Measurements from ENCODE around the gene XPO6.

The XPO6 gene

DNA sequence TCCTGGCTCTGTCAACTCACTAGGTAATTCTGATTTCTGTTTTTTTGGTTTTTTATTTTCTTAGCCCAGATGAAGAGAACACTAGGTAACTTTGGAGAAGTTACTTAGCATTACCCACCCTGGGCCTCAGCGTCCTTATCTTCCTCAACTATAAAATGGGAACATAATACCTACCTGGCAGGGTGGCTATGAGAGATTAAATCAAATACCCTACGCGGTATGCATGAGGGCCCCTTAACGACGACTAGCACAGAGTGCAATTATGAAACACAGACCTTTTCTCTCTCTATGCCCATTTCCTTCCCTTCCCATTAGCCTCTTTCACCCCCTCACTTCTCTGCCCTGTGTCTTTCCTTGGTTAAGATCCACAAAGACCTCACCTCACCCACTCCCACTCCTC, 11.1 kb downstream of the XPO6 start:
- Mint-ChIP-seq H3K4me1 (ENCODE audit: low read depth) (peaks cover 52% of the 10 kb centered on the region), H3K9me3 (ENCODE audit: low read depth) (no peaks in the 10 kb centered on the region), H3K36me3 (peaks cover 13% of the 10 kb centered on the region), H3K4me3 (peak overlapping the region; percentile 33), H3K27ac (peak overlapping the region; percentile 86), H3K27me3 (no peaks in the 10 kb centered on the region)

DNA sequence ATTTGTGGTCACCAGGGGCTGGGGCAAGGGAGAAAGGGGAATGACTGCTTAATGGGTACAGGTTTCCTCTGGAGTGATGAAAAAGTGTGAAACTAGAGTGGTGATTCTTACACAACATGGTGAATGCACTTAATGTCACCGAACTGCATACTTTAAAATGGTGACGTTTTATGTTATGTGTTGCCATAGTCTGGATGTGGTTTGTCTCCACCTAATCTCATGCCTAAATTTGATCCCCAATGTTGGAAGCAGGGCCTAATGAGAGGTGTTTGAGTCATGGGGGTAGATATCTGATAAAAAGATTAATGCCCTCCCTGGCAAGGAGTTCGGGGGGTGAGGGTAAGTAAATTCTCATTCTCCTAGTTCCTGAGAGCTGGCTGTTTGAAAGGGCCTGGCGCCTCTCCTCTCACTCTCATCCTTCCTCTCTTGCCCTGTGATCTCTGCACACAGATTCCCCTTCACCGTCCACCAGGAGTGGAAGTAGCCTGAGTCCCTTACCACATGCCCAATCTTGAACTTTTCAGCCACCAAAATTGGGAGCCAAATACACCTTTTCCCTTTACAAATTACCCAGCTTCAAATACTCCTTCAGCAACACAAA, 15.3 kb downstream of the XPO6 start:
- Mint-ChIP-seq H3K27ac (peak overlapping the region; percentile 97), H3K9me3 (ENCODE audit: low read depth) (no peaks in the 10 kb centered on the region), H3K27me3 (no peaks in the 10 kb centered on the region), H3K36me3 (peaks cover 16% of the 10 kb centered on the region), H3K4me1 (ENCODE audit: low read depth) (peaks cover 80% of the 10 kb centered on the region), H3K4me3 (peak overlapping the region; percentile 27)

DNA sequence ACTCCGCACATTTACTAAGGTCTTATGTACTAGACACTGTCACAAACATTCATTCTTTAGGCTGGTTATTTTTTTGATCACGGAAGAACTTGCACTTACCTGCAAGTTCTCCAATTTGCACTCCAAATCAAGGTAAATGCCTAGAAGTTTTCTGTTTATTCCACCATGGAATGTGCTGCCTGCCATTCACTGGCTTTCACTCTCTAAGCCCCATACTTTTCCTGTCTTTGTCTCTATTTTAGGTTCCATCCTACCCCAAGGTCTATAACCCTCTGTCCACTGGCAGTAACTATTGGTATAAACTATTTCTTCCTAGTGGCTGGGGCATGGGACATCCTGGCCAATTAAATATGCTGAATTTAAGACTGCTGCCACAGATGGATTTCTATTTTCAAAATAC, 15.9 kb downstream of the XPO6 start:
- Mint-ChIP-seq H3K27me3 (no peaks in the 10 kb centered on the region), H3K4me1 (ENCODE audit: low read depth) (peaks cover 79% of the 10 kb centered on the region), H3K9me3 (ENCODE audit: low read depth) (no peaks in the 10 kb centered on the region), H3K27ac (peak overlapping the region; percentile 97), H3K36me3 (peaks cover 12% of the 10 kb centered on the region), H3K4me3 (peak overlapping the region; percentile 7)

- Mint-ChIP-seq H3K4me3 (peak overlapping the region; percentile 79), H3K27me3 (no peaks in the 10 kb centered on the region), H3K4me1 (ENCODE audit: low read depth) (peaks cover 88% of the 10 kb centered on the region), H3K27ac (peak overlapping the region; percentile 97), H3K9me3 (ENCODE audit: low read depth) (no peaks in the 10 kb centered on the region), H3K36me3 (peaks cover 10% of the 10 kb centered on the region)
These were observed 18.0 kb downstream of the XPO6 start for GRCh38 chr16:28193530-28194423.

DNA sequence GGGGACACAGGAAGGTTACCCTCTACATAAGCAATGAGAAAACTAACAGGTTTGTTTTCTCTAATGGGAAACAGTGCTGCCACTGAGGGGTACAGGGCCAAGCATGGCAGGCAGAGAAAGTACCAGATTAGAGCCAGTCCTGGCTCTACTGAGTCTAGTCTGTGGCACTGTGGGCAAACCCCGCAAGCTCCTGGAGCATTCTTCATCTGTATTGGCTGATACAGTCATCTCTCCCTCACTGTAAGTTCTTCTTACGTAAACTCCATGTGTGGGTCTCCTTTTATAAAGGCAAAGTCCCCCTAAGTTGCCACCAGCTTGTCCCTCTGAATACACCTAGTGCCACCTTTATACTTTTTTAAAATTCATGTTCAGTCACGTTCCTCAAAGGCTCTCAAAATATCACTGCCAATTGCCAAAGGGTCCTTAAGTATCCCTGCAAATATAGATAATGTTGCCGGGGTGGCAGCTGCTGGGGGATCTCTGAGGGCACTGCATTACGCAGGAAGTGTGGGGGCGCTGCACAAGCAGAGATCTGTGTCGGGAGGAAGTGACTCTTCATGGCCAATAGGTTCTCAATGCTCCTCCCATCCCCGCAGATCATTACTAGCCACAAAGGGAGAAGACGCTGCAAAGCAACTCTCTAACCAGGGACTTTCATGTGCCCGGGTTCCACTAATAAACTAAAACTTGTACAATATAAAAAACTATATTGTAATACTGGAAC, 18.8 kb downstream of the XPO6 start:
- Mint-ChIP-seq H3K4me3 (peak overlapping the region; percentile 79), H3K36me3 (peaks cover 10% of the 10 kb centered on the region), H3K4me1 (ENCODE audit: low read depth) (peaks cover 94% of the 10 kb centered on the region), H3K27ac (peak overlapping the region; percentile 97), H3K27me3 (no peaks in the 10 kb centered on the region), H3K9me3 (ENCODE audit: low read depth) (no peaks in the 10 kb centered on the region)

DNA sequence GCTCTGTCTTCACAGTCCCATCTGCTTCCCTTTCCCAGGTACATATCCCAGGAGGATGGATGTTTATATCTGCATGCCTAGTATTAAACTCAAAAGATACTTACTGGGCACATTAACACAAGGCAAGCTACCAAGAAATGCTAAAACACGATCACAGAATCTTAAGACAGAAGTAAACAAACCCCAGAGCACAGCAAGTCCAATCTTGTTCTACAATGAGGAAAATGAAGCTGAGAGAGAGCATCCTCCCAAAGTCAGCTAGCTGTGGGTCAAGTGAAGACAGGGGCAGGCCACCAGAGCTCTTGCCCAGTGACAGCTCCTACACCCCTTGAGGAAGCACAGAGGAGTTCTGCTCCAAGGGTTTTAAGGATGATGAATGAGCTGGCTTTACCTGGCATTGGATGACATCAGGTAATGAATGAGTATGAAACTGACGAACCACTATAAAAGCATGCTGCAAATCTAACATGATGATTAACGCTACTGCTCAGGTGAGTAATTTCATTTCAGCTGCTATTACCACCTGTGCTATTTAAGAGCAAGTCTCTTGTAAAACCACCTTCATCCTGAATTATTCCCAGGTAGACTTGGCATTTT, 20.3 kb downstream of the XPO6 start:
- peaks cover 10% of the 10 kb centered on the region for H3K36me3 Mint-ChIP-seq
- peak overlapping the region; percentile 51 for H3K4me3 Mint-ChIP-seq
- H3K27ac Mint-ChIP-seq, result peak overlapping the region; percentile 95
- H3K4me1 Mint-ChIP-seq (ENCODE audit: low read depth), result peaks cover 97% of the 10 kb centered on the region
- no peaks in the 10 kb centered on the region for H3K9me3 Mint-ChIP-seq (ENCODE audit: low read depth)
- no peaks in the 10 kb centered on the region for H3K27me3 Mint-ChIP-seq

DNA sequence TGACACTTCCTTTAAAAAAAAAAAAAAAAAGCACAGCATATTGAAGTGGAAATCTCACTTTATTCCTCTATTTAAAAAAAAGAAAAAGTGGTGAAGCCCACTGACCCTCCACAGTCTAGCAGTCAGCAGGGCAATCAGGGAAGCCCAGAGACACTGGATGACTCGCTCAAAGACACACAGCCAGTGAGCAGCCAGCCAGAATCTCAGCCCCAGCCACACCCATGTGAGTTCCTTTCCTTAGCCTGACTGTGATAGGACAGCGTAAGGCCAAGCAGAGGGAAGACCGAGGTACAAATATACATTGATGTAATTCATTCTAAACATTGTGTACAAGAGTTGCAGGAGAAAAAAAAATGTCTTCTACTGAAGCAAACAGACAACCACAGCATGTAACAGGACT, 22.5 kb downstream of the XPO6 start:
- peaks cover 4% of the 10 kb centered on the region for H3K9me3 Mint-ChIP-seq (ENCODE audit: low read depth)
- H3K27me3 Mint-ChIP-seq, result no peaks in the 10 kb centered on the region
- H3K4me3 Mint-ChIP-seq, result peak overlapping the region; percentile 70
- peaks cover 93% of the 10 kb centered on the region for H3K4me1 Mint-ChIP-seq (ENCODE audit: low read depth)
- peak overlapping the region; percentile 91 for H3K27ac Mint-ChIP-seq
- peaks cover 10% of the 10 kb centered on the region for H3K36me3 Mint-ChIP-seq

DNA sequence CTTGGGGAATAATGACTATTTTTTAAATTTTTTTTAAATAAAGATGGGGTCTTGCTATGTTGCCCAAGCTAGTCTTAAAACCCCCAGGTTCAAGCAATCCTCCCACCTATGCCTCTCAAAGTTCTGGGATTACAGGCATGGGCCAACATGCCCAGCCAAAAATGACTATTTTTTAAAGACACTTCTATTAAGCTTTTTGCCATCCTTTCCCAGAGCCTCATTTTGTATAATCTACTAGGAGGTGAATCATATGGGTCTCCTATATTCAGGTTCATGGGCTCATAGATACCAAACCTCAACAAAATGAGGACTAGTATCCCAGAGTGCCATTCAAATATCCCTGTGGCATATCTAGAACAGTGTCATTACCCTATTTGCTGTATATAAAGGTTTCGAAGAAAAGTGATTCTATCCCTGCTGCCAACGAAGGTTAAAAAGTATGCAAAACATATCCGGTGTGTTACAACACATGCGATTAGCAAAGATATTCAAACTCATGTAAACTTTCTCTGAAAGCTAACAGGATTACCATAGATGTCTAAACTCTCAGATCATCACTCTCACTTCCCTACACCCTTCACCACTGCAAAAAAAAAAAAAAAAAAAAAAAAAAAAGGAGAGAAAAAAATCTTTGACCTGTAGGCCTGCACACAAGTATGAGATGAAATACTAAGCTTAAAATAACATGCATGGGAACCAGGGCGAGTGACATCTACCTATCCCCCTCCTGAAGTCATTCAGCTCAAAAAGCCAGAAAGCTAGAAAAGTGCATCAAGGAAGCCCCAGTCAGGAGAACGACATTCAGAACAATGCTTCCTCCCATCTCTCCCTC, 23.5 kb downstream of the XPO6 start:
- peaks cover 15% of the 10 kb centered on the region for H3K36me3 Mint-ChIP-seq
- H3K27ac Mint-ChIP-seq, result peak overlapping the region; percentile 95
- H3K27me3 Mint-ChIP-seq, result no peaks in the 10 kb centered on the region
- H3K4me3 Mint-ChIP-seq, result peak overlapping the region; percentile 70
- H3K9me3 Mint-ChIP-seq (ENCODE audit: low read depth), result peaks cover 4% of the 10 kb centered on the region
- H3K4me1 Mint-ChIP-seq (ENCODE audit: low read depth), result peaks cover 93% of the 10 kb centered on the region

DNA sequence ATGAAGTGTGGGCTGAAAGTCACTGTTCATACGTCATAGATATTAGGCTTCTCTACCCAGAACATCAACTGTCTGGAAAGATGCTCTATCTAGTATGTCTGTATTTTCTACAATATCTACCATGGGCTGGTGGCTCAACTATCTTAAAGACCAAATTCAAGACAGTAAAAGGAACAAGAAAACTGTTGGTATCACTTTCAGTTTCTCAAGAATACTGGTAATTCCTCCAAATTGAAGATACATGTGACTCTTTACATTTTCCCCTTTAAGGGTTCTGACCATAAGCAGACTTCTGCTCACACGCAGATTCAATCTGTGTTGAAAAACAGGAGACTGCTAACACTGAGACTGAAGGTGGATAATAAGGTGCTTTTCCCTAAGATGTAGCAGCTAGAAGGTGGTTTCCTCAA, 24.2 kb downstream of the XPO6 start:
- peaks cover 15% of the 10 kb centered on the region for H3K36me3 Mint-ChIP-seq
- peaks cover 4% of the 10 kb centered on the region for H3K9me3 Mint-ChIP-seq (ENCODE audit: low read depth)
- H3K4me1 Mint-ChIP-seq (ENCODE audit: low read depth), result peaks cover 93% of the 10 kb centered on the region
- no peaks in the 10 kb centered on the region for H3K27me3 Mint-ChIP-seq
- H3K27ac Mint-ChIP-seq, result peak overlapping the region; percentile 95
- H3K4me3 Mint-ChIP-seq, result peak overlapping the region; percentile 82

DNA sequence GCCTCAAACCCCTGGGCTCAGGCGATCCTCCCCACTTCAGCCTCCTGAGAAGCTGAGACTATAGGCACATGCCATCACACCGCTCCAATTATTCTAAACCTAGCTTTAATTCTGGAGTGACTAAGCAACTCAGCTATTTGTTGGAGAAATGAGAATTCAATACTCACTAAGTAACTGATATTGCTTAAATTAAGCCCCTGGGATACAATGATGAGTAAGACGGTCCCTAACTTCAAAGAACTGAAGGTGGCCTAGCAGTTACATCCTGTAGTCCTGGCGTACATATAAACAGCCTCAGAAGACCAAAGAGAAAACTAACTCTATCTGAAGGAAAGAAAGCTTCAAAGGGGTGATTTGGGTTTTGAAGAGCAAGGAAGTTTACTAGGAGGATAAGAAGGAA, 25.0 kb downstream of the XPO6 start:
- Mint-ChIP-seq H3K27ac (peak overlapping the region; percentile 95), H3K9me3 (ENCODE audit: low read depth) (peaks cover 4% of the 10 kb centered on the region), H3K27me3 (no peaks in the 10 kb centered on the region), H3K4me1 (ENCODE audit: low read depth) (peaks cover 95% of the 10 kb centered on the region), H3K4me3 (peak overlapping the region; percentile 82), H3K36me3 (peaks cover 15% of the 10 kb centered on the region)

GRCh38 chr16:28185696-28186095, 26.1 kb downstream of the XPO6 start:
- Mint-ChIP-seq H3K27ac (peak overlapping the region; percentile 95), H3K27me3 (no peaks in the 10 kb centered on the region), H3K4me3 (peak overlapping the region; percentile 52), H3K9me3 (ENCODE audit: low read depth) (peaks cover 4% of the 10 kb centered on the region), H3K4me1 (ENCODE audit: low read depth) (peaks cover 95% of the 10 kb centered on the region), H3K36me3 (peaks cover 17% of the 10 kb centered on the region)

- H3K36me3 Mint-ChIP-seq, result peaks cover 19% of the 10 kb centered on the region
- H3K4me3 Mint-ChIP-seq, result no peak overlapping the region
- peaks cover 93% of the 10 kb centered on the region for H3K4me1 Mint-ChIP-seq (ENCODE audit: low read depth)
- H3K27me3 Mint-ChIP-seq, result no peaks in the 10 kb centered on the region
- peak overlapping the region; percentile 95 for H3K27ac Mint-ChIP-seq
- H3K9me3 Mint-ChIP-seq (ENCODE audit: low read depth), result peaks cover 4% of the 10 kb centered on the region
These were observed 27.1 kb downstream of the XPO6 start for GRCh38 chr16:28184625-28185024.

DNA sequence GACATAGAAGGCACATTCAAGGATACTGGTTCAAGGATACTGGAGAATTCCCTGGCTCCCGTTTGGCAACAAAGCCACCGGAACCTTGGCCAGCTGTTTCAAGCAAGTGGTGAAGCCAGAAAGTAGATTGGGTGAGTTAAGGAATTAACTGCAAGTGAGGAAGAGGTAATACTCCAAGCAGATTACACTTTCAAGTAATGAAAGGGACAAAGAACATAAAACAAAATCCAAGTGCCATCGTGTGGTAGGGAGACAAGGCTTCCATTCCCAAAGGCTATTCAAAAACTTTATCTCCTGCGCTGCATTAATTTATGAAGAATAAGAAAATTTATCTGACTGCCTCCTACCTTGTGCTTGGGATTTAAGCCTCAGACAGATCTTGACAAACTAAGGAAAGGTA, 27.8 kb downstream of the XPO6 start:
- Mint-ChIP-seq H3K27me3 (no peaks in the 10 kb centered on the region), H3K4me3 (peak overlapping the region; percentile 11), H3K27ac (peak overlapping the region; percentile 95), H3K4me1 (ENCODE audit: low read depth) (peaks cover 92% of the 10 kb centered on the region), H3K36me3 (peaks cover 23% of the 10 kb centered on the region), H3K9me3 (ENCODE audit: low read depth) (peaks cover 4% of the 10 kb centered on the region)

GRCh38 chr16:28183484-28183883, 28.3 kb downstream of the XPO6 start:
- peak overlapping the region; percentile 95 for H3K27ac Mint-ChIP-seq
- no peak overlapping the region for H3K4me3 Mint-ChIP-seq
- peaks cover 89% of the 10 kb centered on the region for H3K4me1 Mint-ChIP-seq (ENCODE audit: low read depth)
- H3K27me3 Mint-ChIP-seq, result no peaks in the 10 kb centered on the region
- H3K9me3 Mint-ChIP-seq (ENCODE audit: low read depth), result peaks cover 4% of the 10 kb centered on the region
- H3K36me3 Mint-ChIP-seq, result peaks cover 23% of the 10 kb centered on the region
